Thyroid gland (tissue), 4 donors: ENCODE results near the gene CLSTN2.

Source experiments
- POLR2A ChIP-seq, 2 donors: fragments of 450-650 bp; IDR thresholded peaks; one replicate each; pipeline ENCODE4 v1.6.1; 2017; ENCODE audit warnings: antibody characterized with exemption in 2 of 2, mild to moderate bottlenecking in 2 of 2, moderate library complexity in 1 of 2
- TF ChIP-seq, protein P1 (sequence below), 6 experiments: fragments of 200-600 bp in 3 of 6; fragments of 450-650 bp in 3 of 6; sonication (generic) in 3 of 6; IDR thresholded peaks; one replicate each; pipeline ENCODE4 v1.5.1; 2016 to 2019; ENCODE audit warnings: antibody characterized with exemption in 6 of 6, mild to moderate bottlenecking in 2 of 6, inconsistent platforms in 1 of 6, moderate library complexity in 1 of 6

- TF ChIP-seq, protein P1, sequence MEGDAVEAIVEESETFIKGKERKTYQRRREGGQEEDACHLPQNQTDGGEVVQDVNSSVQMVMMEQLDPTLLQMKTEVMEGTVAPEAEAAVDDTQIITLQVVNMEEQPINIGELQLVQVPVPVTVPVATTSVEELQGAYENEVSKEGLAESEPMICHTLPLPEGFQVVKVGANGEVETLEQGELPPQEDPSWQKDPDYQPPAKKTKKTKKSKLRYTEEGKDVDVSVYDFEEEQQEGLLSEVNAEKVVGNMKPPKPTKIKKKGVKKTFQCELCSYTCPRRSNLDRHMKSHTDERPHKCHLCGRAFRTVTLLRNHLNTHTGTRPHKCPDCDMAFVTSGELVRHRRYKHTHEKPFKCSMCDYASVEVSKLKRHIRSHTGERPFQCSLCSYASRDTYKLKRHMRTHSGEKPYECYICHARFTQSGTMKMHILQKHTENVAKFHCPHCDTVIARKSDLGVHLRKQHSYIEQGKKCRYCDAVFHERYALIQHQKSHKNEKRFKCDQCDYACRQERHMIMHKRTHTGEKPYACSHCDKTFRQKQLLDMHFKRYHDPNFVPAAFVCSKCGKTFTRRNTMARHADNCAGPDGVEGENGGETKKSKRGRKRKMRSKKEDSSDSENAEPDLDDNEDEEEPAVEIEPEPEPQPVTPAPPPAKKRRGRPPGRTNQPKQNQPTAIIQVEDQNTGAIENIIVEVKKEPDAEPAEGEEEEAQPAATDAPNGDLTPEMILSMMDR (IDR thresholded peaks at IDR 0.05), result no peak
- no peak for TF ChIP-seq POLR2A (IDR thresholded peaks at IDR 0.05)
These were observed 118.1 kb downstream of the CLSTN2 start for GRCh38 chr3:140052771-140053702.
